GM23338 (cell line): ENCODE results near the gene SUCLG2. TPM values are rescaled to one million over a fixed set of nuclear protein-coding genes. Genes with fewer than 3 reads are reported as not detected.

Experiments used
- ATAC-seq: fragments of 200-7000 bp; cut with Tn5 transposase; 3 replicates; pipeline ENCODE4 v1.9.1; 2020
- DNase-seq: peaks from one replicate; pipeline ENCODE4 v3.0.0-alpha.2; 2015; ENCODE audit warnings: low spot score
- H2AFZ ChIP-seq: fragments of 200-600 bp; sonication (generic); 2 replicates; pipeline ENCODE4 v1.8.0; 2016; ENCODE audit warnings: antibody characterized with exemption, mild to moderate bottlenecking, moderate library complexity
- H3F3A ChIP-seq: fragments of 200-600 bp; sonication (generic); replicated peaks from 2 replicates; pipeline ENCODE4 v1.8.0; 2017; ENCODE audit warnings: antibody characterized with exemption, mixed run types, low read depth
- H3K27ac ChIP-seq: fragments of 200-600 bp; sonication (generic); 2 replicates; pipeline ENCODE4 v1.6.1; 2016; ENCODE audit warnings: low read depth
- H3K27me3 ChIP-seq: fragments of 200-600 bp; sonication (generic); 2 replicates; pipeline ENCODE4 v1.8.0; 2016; ENCODE audit warnings: mild to moderate bottlenecking, mixed run types, moderate library complexity; ENCODE audit not compliant: insufficient read depth
- H3K36me3 ChIP-seq: fragments of 200-600 bp; sonication (generic); 2 replicates; pipeline ENCODE4 v1.8.0; 2016; ENCODE audit warnings: mild to moderate bottlenecking; ENCODE audit not compliant: insufficient read depth
- H3K4me1 ChIP-seq: fragments of 200-600 bp; sonication (generic); 2 replicates; pipeline ENCODE4 v1.8.0; 2016; ENCODE audit warnings: mild to moderate bottlenecking, moderate library complexity; ENCODE audit not compliant: insufficient read depth
- H3K4me2 ChIP-seq: fragments of 200-600 bp; sonication (generic); 2 replicates; pipeline ENCODE4 v1.7.1; 2017; ENCODE audit warnings: mixed run types
- H3K4me3 ChIP-seq: fragments of 200-600 bp; sonication (generic); 2 replicates; pipeline ENCODE4 v1.6.1; 2016; ENCODE audit warnings: mixed run types
- H3K79me2 ChIP-seq: fragments of 200-600 bp; sonication (generic); replicated peaks from 2 replicates; pipeline ENCODE4 v1.8.0; 2017; ENCODE audit warnings: mild to moderate bottlenecking; ENCODE audit not compliant: insufficient read depth
- H3K9me2 ChIP-seq: fragments of 200-600 bp; sonication (generic); 2 replicates; pipeline ENCODE4 v1.8.0; 2017; ENCODE audit not compliant: insufficient read depth
- H4K20me1 ChIP-seq: fragments of 200-600 bp; sonication (generic); replicated peaks from 2 replicates; pipeline ENCODE4 v1.8.0; 2017; ENCODE audit warnings: mild to moderate bottlenecking; ENCODE audit not compliant: insufficient read depth
- H3K27ac Mint-ChIP-seq: 2 replicates; pipeline ENCODE4 v1.8.0; 2020; ENCODE audit warnings: inconsistent platforms, mild to moderate bottlenecking, moderate library complexity, mixed read lengths
- H3K27me3 Mint-ChIP-seq: 3 replicates; pipeline ENCODE4 v1.8.0; 2022; ENCODE audit warnings: low read depth, mild to moderate bottlenecking, moderate library complexity, mixed read lengths, inconsistent platforms; ENCODE audit not compliant: insufficient read depth, poor library complexity
- H3K36me3 Mint-ChIP-seq: 3 replicates; pipeline ENCODE4 v1.8.0; 2021; ENCODE audit warnings: low read depth, mild to moderate bottlenecking, inconsistent platforms, moderate library complexity, mixed read lengths
- H3K4me1 Mint-ChIP-seq: 3 replicates; pipeline ENCODE4 v1.8.0; 2020; ENCODE audit warnings: mild to moderate bottlenecking, inconsistent platforms, mixed read lengths
- H3K4me3 Mint-ChIP-seq: 3 replicates; pipeline ENCODE4 v1.8.0; 2021; ENCODE audit warnings: moderate library complexity, mild to moderate bottlenecking, inconsistent platforms, mixed read lengths
- H3K9me3 Mint-ChIP-seq: 3 replicates; pipeline ENCODE4 v1.8.0; 2020; ENCODE audit warnings: moderate library complexity, mild to moderate bottlenecking, inconsistent platforms, mixed read lengths
- EZH2 ChIP-seq: fragments of 200-600 bp; sonication (generic); IDR thresholded peaks from one replicate; pipeline ENCODE4 v1.8.0; 2017; ENCODE audit warnings: antibody characterized with exemption, mild to moderate bottlenecking, low read depth; ENCODE audit not compliant: unreplicated experiment
- EZH2phosphoT487 ChIP-seq: fragments of 200-600 bp; sonication (generic); IDR thresholded peaks from one replicate; pipeline ENCODE4 v1.8.1; 2018; ENCODE audit warnings: antibody characterized with exemption; ENCODE audit not compliant: unreplicated experiment
- NANOG ChIP-seq: IDR thresholded peaks from 2 replicates; pipeline ENCODE4 v1.6.1; 2016; ENCODE audit warnings: antibody characterized with exemption, borderline replicate concordance
- POLR2AphosphoS5 ChIP-seq: IDR thresholded peaks from 2 replicates; pipeline ENCODE4 v1.6.1; 2016; ENCODE audit warnings: antibody characterized with exemption, low read depth
- REST ChIP-seq: IDR thresholded peaks from one replicate; pipeline ENCODE4 v1.6.1; 2018; ENCODE audit warnings: antibody characterized with exemption; ENCODE audit not compliant: unreplicated experiment
- STAT1 ChIP-seq: IDR thresholded peaks from one replicate; pipeline ENCODE4 v1.6.1; 2016; ENCODE audit warnings: antibody characterized with exemption; ENCODE audit not compliant: unreplicated experiment
- ZNF331 ChIP-seq: fragments of 250-450 bp; sonication (Bioruptor Pico); IDR thresholded peaks from 2 replicates; pipeline ENCODE4 v1.5.0; 2020; ENCODE audit warnings: low read depth, mild to moderate bottlenecking, moderate library complexity
- ZNF462 ChIP-seq: fragments of 250-450 bp; sonication (Bioruptor Pico); IDR thresholded peaks from 2 replicates; pipeline ENCODE4 v1.5.0; 2020; ENCODE audit warnings: mild to moderate bottlenecking, moderate library complexity
- polyA plus RNA-seq: library from polyadenylated mRNA; unstranded; fragments of >200 nt; fragmentation: Nextera tagmentation; extraction: Ambion mirVana; gene quantifications from 2 replicates; pipeline ENCODE4 v1.2.1, GENCODE V29; 2016
- total RNA-seq: library from RNA; depleted of rRNA; stranded (reverse); fragments of >200 nt; shearing (Covaris generic); gene quantifications from 2 replicates; pipeline ENCODE4 v1.2.3, GENCODE V29; 2014

SUCLG2 gene
- total and polyA plus RNA-seq, 2 experiments from 2014 or later, result 29.3 to 39.0 TPM

GRCh38 chr3:67405193-67405592, 249.2 kb downstream of the SUCLG2 start:
- H3K4me1 Mint-ChIP-seq, result peaks cover 3% of the 10 kb centered on the region; the same call in 2 of the 3 replicates
- H3K27me3 ChIP-seq, result no peaks in the 10 kb centered on the region
- no peaks in the 10 kb centered on the region for H3K9me2 ChIP-seq
- TF ChIP-seq ZNF331 (CRISPR knock-in tag), result no peak
- no peak for TF ChIP-seq NANOG
- TF ChIP-seq STAT1, result no peak
- TF ChIP-seq POLR2AphosphoS5, result no peak
- no peak for TF ChIP-seq REST
- H3K27ac Mint-ChIP-seq, result no peak overlapping the region
- H3K36me3 ChIP-seq, result no peaks in the 10 kb centered on the region
- no peak overlapping the region for H3K4me3 Mint-ChIP-seq
- no peak for DNase-seq
- no peak overlapping the region for H3K27ac ChIP-seq
- H3K9me3 Mint-ChIP-seq, result no peaks in the 10 kb centered on the region
- H4K20me1 ChIP-seq, result no peaks in the 10 kb centered on the region
- H3K79me2 ChIP-seq, result no peaks in the 10 kb centered on the region
- peaks cover 3% of the 10 kb centered on the region; the same call in 1 of the 3 replicates for H3K36me3 Mint-ChIP-seq
- no peaks in the 10 kb centered on the region for H3K4me1 ChIP-seq
- ATAC-seq, result no peak
- H2AFZ ChIP-seq, result no peak overlapping the region
- H3K4me2 ChIP-seq, result no peak overlapping the region
- no peaks in the 10 kb centered on the region for H3K27me3 Mint-ChIP-seq
- no peak overlapping the region for H3K4me3 ChIP-seq
- no peaks in the 10 kb centered on the region for H3F3A ChIP-seq

DNA sequence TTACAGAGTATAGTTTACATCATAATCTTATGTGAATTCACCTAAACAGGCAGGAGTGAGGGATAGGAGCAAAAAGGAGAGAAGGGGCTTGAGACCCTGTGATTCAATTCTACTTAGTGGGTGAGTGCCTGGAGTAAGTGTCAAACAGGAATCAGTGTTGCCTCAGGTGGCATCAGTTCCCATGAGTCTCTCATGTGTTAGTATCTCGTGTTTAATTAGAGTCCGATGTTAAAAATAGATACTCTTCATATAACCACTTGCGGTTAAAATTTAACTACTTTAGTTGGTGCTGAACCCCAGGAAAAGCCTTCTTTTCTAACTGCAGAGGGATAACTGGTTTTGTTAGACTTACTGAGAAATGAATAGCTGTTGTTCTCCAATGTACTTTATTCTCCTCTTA, 251.5 kb downstream of the SUCLG2 start:
- Histone ChIP-seq H3K27me3 (no peaks in the 10 kb centered on the region), H3K79me2 (no peaks in the 10 kb centered on the region), H2AFZ (no peak overlapping the region), H3K27ac (no peak overlapping the region), H3F3A (no peaks in the 10 kb centered on the region), H3K4me3 (no peak overlapping the region), H3K9me2 (no peaks in the 10 kb centered on the region), H3K36me3 (no peaks in the 10 kb centered on the region), H3K4me1 (no peaks in the 10 kb centered on the region), H4K20me1 (no peaks in the 10 kb centered on the region), H3K4me2 (no peak overlapping the region)
- H3K27me3 Mint-ChIP-seq, result no peaks in the 10 kb centered on the region
- ATAC-seq, result no peak
- H3K36me3 Mint-ChIP-seq, result peaks cover 19% of the 10 kb centered on the region; the same call in 2 of the 3 replicates
- H3K9me3 Mint-ChIP-seq, result no peaks in the 10 kb centered on the region; the same call in 2 of the 3 replicates
- peaks cover 3% of the 10 kb centered on the region; the same call in 2 of the 3 replicates for H3K4me1 Mint-ChIP-seq
- H3K27ac Mint-ChIP-seq, result no peak overlapping the region
- DNase-seq, result no peak
- no peak overlapping the region for H3K4me3 Mint-ChIP-seq
- TF ChIP-seq STAT1 (no peak), REST (no peak), NANOG (no peak), EZH2 (no peak), ZNF462 (no peak), EZH2phosphoT487 (no peak)
